Occipital lobe (tissue), 2 donors: ENCODE data around the gene MYL7. TPM values are rescaled to one million over a fixed set of nuclear protein-coding genes. Genes with fewer than 3 reads are reported as not detected.
A peak's percentile ranks its signal among the peaks of the same experiment; 100 is the strongest.
"Not testable (repeated sequence)": the region's sequence is repeated elsewhere in the genome, so short reads cannot be mapped to it uniquely, and the experiment has no call there.

Experiments used
- DNase-seq: peaks from one replicate; lab custom pipeline; 2025; lab: John Stamatoyannopoulos, UW
- total RNA-seq: library from RNA; depleted of rRNA; stranded (reverse); fragments of >200 nt; gene quantifications from one replicate; pipeline ENCODE4 v1.2.3, GENCODE V29; 2014

Gene MYL7
- total RNA-seq, 1 donor from 2014 or later, result not detected

GRCh38 chr7:44133295-44133694 lies 7.8 kb downstream of the MYL7 start:
- DNase-seq, result no peak

DNA sequence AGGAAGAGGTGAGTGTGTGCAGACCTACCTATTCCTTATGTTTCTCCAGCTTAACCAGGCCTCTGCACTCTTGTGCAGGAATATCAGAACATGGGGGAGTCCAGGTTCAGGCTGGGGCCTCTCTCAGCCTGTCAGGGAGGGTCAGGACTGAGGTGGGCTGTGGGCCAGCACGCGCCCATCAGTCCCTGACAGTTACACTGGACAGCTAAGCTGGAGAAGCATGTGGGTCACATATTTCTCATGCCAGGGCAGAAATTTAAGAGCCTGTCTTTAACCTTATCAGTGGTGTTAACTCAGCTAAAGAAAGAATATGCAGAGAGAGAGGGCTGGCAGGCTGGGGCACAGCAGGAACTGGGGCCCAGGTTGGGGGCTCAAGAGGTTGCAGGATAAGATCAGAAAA lies 9.1 kb downstream of the MYL7 start:
- no peak for DNase-seq

DNA sequence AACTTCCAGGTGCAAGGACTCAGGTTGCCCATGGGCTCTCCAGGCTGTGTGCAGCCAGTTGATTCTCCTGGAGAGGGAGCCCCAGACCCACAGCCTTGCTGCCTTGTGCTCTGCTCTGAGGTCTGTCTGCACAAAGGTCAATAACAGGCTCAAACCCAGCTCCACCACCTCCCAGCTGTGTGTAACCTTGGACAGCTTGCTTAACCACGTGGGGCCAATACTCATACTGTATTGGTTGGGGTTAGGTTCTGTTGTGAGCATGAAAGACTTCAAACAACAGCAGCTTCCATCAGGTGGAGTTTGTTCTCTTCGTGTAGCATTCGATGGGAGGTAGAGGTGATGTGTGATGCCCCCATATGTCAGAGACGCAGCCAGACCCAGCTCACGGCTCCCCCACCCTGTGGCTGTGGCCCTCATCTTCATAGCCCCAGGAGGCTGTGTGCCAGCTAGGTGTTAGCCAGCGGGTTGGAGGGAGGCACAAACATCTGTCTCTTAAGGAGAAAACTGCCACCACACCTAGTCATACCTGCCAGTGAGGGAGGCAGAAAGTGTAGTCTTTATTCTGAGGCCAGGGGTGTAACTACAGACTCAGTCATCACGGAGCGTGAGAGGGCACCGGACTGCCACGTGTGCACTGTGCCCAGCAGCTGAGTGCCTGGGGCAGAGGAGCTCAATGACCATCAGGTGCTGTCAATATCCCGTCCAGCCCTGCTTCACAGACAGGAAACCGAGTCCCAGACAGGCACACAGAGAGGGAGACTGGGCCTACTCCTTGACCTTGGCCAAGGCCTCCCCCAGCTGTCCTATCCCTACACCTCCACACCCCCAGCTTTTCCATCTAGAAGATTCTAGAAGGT lies 9.7 kb downstream of the MYL7 start:
- DNase-seq, result no peak

GRCh38 chr7:44128721-44129582 lies 12.2 kb downstream of the MYL7 start:
- DNase-seq, result no peak

- no peak for DNase-seq
Measured at GRCh38 chr7:44127161-44127560, 14.0 kb downstream of the MYL7 start.

- not testable (repeated sequence) for DNase-seq
Measured at GRCh38 chr7:44126574-44126973, 14.6 kb downstream of the MYL7 start.

- DNase-seq, result no peak
Measured at GRCh38 chr7:44124822-44125202, 16.3 kb downstream of the MYL7 start.

DNA sequence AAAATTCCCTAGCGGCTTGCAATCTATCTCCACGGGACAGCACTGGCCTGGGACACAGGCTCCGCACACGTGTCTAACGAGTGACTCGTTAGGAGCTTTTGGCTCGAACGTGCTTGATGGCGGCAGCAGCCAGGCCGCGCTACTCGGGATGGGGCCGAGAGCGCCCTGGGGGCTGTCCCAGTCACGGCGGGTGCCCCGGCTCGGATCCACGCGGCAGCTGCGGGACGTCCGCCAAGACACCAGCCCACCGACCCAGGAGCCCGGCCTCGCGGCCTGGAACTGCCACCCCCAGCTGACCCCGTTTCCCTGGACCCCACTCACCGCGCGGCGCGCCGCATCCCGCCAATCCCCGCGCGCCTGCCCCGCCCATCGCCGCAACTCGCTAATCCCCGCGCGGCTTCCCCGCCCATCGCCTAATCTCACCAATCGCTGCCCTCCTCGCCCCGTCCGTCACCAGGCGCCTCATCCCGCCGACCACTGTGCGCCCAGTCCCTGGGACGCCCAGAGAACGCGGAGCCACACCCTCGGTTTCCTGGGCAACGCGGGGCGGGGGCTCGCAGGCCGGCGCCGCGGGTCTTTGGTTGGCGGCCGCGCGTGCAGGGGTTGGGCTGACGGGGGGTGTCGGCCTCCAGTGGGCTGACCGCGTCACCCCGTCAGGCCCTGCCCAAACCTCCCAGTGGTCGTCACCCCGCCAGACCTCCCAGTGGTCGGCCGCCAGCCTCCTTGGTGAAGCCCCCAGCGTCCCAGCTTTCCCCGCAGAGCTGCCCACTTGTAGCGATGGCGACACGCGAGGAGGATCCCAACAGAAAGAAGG lies 17.7 kb downstream of the MYL7 start, which contains the start of gene POLD2:
TSS of gene POLD2 (minus strand) at position 359 of the 814 bp plus-strand sequence. CDS start 1,495 bp downstream, outside the sequence.
- peak; percentile 98 for DNase-seq

DNA sequence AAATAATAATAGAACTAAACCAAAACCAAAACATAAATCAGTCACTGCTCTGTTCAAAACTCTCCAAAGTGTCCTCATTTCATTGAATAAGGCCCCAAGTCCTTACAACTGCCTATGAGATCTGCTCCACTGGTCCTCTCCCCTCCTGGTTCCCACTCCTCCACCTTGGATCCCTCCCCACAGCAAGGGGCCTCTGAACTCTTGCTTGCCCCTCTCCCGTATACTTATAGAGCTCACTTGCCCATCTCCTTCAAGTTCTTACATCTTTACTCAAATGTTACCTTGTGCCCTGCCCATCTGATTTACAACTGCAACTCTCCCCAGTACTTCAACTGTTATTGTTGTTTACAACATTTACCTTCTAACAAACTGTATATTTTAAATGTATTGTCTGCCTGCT lies 18.6 kb downstream of the MYL7 start:
- no peak for DNase-seq

- no peak for DNase-seq
Measured at GRCh38 chr7:44121761-44122420, 19.2 kb downstream of the MYL7 start.

- DNase-seq, result no peak
Measured at GRCh38 chr7:44120395-44120794, 20.7 kb downstream of the MYL7 start.

- no peak for DNase-seq
Measured at GRCh38 chr7:44119829-44120380, 21.2 kb downstream of the MYL7 start.

- DNase-seq, result no peak
Measured at GRCh38 chr7:44117801-44118429, 23.2 kb downstream of the MYL7 start.

GRCh38 chr7:44116789-44117666 lies 24.1 kb downstream of the MYL7 start:
- no peak for DNase-seq

DNA sequence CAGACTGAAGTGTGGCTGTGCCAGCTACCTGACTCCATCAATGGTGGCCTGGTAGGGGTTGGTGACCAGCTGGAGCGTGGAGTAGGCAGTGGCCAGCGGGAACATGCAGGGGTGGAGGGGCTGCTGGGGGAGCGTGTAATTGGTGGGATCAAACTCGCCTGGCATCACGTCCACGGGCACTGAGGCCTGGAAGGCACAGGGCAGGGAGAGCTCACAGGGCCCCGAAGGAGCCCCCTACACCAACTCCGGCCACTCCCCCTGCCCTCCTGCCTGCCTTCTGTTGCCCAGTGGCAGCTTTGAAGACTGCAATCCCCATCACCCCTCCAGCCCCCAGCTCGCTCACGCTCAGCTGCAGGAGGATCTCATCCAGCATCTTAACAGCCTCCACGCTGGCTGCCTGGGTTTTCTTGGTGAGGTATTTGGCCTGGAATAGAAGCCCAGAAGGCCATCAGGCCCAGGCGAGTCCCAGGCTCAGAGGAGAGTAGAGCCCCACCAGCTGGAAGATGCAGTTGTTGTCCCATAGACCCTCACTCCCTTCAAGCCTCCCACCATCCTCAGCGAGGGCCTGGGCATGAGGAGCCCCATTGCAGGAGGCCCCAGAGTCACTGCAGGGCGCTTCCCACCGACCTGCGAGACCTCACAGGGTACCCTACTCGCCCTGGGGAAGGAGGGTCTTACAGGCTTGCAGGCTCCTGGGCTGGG lies 24.9 kb downstream of the MYL7 start:
- no peak for DNase-seq

DNA sequence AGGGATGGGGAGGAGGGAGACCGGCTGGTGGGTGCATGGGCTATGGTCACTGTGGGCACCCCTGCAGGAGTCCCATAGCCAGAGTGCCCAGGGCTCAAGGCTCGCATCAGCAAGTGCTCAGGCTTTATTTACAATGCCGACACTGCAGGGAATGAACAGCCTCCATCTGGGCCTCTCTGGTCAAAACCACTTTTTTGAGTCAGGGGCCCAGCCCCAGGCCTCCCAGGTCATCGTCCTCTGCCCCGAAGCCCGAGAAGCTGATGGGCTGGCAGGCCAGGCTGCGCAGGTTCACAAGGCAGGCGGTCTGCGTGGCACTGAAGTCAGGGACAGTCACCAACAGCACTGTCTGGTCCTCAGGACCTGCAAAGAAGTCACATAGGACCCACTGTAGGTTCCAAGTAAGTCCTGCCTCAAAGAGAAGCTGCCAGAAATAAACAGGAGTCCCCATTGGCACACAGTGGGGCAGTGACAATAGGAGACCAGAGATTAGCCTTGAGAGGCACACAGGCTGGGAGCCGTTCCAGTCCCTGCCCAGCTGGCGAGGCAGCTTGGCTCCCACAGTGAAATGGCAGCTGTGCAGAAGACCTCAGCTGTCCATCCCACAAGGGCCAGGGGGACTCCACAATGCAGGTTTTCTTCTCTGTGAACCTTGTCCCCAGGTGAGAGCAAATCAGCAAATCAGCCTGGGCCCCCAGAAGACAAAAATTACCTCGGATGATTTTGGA lies 26.4 kb downstream of the MYL7 start:
- DNase-seq, result peak; percentile 67

- DNase-seq, result no peak
Measured at GRCh38 chr7:44113764-44114354, 27.3 kb downstream of the MYL7 start.
